Medulla oblongata (tissue), 1 donor: ENCODE measurements around the gene LMOD3.

Experiments used
- DNase-seq: peaks from one replicate; pipeline ENCODE4 v3.0.0-alpha.2; 2015; ENCODE audit errors: extremely low spot score

LMOD3 gene

GRCh38 chr3:69091389-69092029, 30.9 kb downstream of the LMOD3 start:
- DNase-seq: no peak

- no peak for DNase-seq
These were observed 32.4 kb downstream of the LMOD3 start for GRCh38 chr3:69090021-69090420.

- peak; percentile 48 for DNase-seq
These were observed 34.3 kb downstream of the LMOD3 start for GRCh38 chr3:69088063-69088462.

- no peak for DNase-seq
These were observed 35.2 kb downstream of the LMOD3 start for GRCh38 chr3:69087030-69087791.

GRCh38 chr3:69085833-69086722, 36.3 kb downstream of the LMOD3 start:
- peak; percentile 85 for DNase-seq

GRCh38 chr3:69085168-69085832, 37.1 kb downstream of the LMOD3 start:
- DNase-seq: peak; percentile 83

GRCh38 chr3:69084326-69085167, 37.8 kb downstream of the LMOD3 start, which contains the start of gene ARL6IP5:
Gene ARL6IP5, plus strand, starts transcription at chr3:69084937. Its CDS starts 111 bp downstream, at chr3:69085048.
- peak; percentile 95 for DNase-seq

- peak; percentile 82 for DNase-seq
These were observed 39.6 kb downstream of the LMOD3 start for GRCh38 chr3:69082805-69083204.

GRCh38 chr3:69082361-69082760, 40.0 kb downstream of the LMOD3 start:
- DNase-seq: no peak

- no peak for DNase-seq
These were observed 40.7 kb downstream of the LMOD3 start for GRCh38 chr3:69081583-69082262.

- peak; percentile 94 for DNase-seq
These were observed 42.0 kb downstream of the LMOD3 start, which contains the start of gene UBA3 for GRCh38 chr3:69080233-69080920. Gene UBA3, minus strand, starts transcription at chr3:69080365. Its CDS starts 12 bp downstream, at chr3:69080353.

GRCh38 chr3:69079269-69080159, 42.9 kb downstream of the LMOD3 start:
- DNase-seq: no peak

GRCh38 chr3:69072928-69073327, 49.5 kb downstream of the LMOD3 start:
- DNase-seq: no peak

- no peak for DNase-seq
These were observed 56.3 kb downstream of the LMOD3 start for GRCh38 chr3:69066121-69066520.

GRCh38 chr3:69065318-69065964, 57.0 kb downstream of the LMOD3 start:
- no peak for DNase-seq

- DNase-seq: no peak
These were observed 58.8 kb downstream of the LMOD3 start for GRCh38 chr3:69063636-69064035.

GRCh38 chr3:69059688-69060087, 62.7 kb downstream of the LMOD3 start:
- DNase-seq: no peak

GRCh38 chr3:69058947-69059224, 63.5 kb downstream of the LMOD3 start:
- DNase-seq: no peak
